SHP77 treated with DMSO at 0.1 percent for 48 hours (cell line): ENCODE data around the gene SLC10A2.
"Not testable (repeated sequence)": the region's sequence is repeated elsewhere in the genome, so short reads cannot be mapped to it uniquely, and the experiment has no call there.

Source experiments
- DNase-seq: peaks from one replicate; lab custom pipeline; 2025; lab: John Stamatoyannopoulos, UW

The SLC10A2 gene, protein sequence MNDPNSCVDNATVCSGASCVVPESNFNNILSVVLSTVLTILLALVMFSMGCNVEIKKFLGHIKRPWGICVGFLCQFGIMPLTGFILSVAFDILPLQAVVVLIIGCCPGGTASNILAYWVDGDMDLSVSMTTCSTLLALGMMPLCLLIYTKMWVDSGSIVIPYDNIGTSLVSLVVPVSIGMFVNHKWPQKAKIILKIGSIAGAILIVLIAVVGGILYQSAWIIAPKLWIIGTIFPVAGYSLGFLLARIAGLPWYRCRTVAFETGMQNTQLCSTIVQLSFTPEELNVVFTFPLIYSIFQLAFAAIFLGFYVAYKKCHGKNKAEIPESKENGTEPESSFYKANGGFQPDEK

DNA sequence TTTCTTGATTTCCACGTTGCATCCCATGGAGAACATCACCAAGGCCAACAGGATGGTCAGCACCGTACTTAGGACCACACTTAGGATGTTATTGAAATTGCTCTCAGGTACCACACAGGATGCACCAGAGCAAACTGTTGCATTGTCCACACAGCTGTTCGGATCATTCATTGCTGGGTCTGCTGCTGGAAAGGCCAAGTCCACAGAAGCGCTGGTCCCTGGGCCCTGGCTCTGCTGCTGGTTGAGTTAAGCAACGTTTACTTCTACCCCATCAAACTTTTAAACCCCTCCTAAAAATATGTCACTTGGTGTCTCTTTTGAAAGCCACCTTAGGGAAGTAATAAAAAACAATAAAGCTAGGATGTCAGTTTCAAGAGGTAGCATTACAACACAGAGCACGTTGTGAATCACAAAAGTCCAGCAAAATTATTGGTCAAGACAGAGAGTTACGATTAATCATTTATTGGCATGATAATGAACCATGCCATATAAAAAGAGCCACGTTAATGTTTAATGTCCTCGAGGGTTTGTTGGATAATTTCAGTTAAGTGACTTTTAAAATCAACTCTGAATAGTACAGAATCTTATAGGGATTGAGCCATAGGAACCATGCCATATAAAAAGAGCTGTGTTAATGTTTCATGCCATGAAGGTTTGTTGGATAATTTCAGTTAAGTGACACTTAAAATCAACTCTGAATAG, at the start of gene SLC10A2:
Gene SLC10A2 (minus strand): TSS at position 339 of the 702 bp plus-strand sequence. CDS start 168 bp downstream, at position 171.
- DNase-seq = no peak

GRCh38 chr13:103107580-103107979, 41.4 kb upstream of the SLC10A2 start:
- DNase-seq = no peak

- no peak for DNase-seq
Observed at GRCh38 chr13:103104340-103104739, 38.1 kb upstream of the SLC10A2 start.

DNA sequence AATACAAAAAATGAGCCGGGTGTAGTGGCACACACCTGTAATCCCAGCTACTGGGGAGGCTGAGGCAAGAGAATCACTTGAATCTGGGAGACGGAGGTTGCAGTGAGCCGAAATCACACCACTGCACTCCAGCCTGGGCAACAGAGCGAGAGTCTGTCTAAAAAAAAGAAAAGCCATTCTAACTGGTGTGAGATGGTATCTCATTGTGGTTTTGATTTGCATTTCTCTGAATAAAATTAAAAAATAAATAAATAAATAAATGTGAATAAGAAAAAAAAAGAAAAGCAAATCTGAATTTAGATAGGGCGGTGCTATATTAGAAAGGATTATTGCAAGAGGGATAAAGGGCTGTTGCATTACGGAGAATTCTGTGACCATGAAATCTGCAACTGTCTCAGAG, 37.2 kb upstream of the SLC10A2 start:
- DNase-seq = not testable (repeated sequence)

- no peak for DNase-seq
Observed at GRCh38 chr13:103102482-103102881, 36.3 kb upstream of the SLC10A2 start.

DNA sequence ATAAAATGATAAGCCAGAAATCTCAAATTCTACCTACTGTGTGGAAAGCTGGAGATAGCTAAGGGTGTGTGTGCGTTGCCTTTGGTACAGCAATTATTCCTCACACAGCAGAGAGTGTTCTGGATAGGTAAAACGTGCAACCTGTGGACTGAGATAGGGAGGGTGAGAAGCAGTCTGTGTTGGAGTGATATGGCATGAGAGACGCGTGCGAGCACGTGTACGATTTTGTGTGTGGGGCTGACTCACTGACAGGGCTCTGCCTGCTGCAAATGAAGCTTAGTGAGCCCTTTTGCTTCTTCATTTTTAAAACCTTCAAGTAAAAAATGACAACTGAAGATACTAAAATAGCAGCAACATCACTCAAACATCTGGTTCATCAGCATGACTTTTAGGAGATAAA, 35.7 kb upstream of the SLC10A2 start:
- DNase-seq = no peak

- DNase-seq = no peak
Observed at GRCh38 chr13:103101500-103101899, 35.3 kb upstream of the SLC10A2 start.

DNA sequence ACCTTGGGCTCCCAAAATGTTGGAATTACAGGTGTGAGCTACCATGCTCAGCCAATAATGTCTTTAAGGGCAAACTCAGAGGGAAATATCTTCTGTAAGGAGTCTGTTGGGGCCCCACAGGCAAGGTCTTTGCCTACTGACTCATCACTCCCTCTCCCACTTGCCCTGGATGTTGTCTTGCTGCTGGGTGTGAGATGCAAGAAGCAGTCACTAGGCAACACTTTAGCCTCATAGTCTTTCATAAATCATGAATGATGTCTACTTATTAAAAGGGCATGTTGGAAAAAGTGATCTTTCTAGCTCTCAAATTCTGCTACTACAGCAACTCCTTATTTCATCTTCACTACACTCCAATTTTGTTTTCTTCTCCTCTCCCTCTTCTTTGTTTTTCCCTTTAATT, 34.6 kb upstream of the SLC10A2 start:
- no peak for DNase-seq

DNA sequence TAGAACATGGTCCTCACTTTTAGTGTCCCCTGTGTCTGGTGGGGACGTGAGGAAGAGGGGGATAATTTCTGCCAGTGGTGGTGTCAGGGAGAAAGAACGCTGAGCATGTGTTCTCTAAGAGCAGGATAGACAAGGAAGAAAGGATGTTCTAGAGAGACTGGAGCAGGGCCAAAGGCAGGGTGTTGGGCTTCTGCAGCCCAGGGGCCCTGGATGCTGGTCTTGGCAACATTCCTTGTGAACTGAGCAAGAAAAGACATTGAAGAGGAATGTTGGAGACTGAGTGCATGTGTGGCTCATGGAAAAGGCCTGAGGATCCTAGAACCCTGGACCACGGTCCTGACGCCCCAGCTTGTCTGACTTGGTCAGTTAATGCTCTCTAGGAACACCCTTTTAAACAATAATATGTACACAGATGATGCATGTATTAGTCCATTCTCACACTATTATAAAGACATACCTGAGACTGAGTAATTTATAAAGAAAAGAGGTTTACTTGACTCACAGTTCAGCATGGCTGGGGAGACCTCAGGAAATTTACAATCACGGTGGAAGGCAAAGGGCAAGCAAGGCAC, 33.6 kb upstream of the SLC10A2 start:
- no peak for DNase-seq

- no peak for DNase-seq
Observed at GRCh38 chr13:103098535-103098934, 32.3 kb upstream of the SLC10A2 start.

GRCh38 chr13:103097366-103097928, 31.2 kb upstream of the SLC10A2 start:
- no peak for DNase-seq

DNA sequence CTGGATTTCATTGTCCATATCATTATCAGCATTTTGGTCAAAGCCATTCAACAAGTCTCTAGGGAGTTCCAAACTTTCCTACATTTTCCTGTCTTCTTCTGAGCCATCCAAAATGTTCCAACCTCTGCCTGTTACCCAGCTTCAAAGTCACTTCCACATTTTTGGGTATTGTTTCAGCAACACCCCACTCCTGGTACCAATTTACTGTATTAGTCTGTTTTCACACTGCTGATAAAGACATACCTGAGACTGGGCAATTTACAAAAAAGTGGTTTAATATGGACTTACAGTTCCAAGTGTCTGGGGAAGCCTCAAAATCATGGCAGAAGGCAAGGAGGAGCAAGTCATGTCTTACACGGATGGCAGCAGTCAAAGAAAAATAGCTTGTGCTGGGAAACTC, 27.4 kb upstream of the SLC10A2 start:
- not testable (repeated sequence) for DNase-seq

GRCh38 chr13:103087275-103087674, 21.1 kb upstream of the SLC10A2 start:
- DNase-seq = no peak

DNA sequence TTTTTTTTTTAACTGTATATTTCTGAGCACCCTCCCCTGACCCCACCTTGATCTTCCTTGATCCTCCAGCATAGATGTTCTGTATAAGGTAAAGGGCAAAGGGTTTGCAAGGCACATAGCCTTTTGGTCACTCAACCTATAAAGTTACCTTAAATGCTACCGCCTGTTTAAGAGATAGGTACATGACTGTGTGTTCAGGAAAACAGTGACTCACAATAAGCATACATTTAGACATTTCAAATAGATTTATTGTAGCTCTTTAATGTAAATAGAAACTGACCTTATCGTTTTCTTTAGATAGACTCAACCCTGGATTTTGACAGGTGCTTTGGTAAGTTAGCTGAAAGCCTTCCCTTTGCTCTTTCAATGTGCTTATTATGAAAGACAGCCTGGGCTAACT, 15.2 kb upstream of the SLC10A2 start:
- DNase-seq = no peak

- DNase-seq = no peak
Observed at GRCh38 chr13:103078158-103078557, 11.9 kb upstream of the SLC10A2 start.

DNA sequence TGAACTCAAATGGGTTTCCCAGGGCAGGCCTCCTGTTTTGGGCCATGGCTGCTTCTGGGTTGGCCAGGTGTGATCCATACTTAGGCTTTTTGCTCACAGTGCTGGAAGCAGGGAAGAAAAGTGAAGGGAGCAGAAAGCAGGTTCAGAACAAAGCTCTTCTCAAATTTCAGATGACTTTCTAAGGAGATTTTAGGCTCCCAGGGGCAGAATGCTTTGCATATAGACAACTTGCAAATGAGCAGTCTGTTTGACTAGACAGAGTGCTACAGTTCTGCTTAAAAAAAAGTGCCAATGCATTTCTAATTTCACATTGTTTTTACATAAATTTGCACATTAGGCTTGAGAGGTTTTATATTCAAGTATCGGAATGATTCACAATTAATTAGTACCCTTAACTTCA, 2.6 kb upstream of the SLC10A2 start:
- no peak for DNase-seq

GRCh38 chr13:103067751-103068555, 1.7 kb upstream of the SLC10A2 start:
- DNase-seq = no peak

DNA sequence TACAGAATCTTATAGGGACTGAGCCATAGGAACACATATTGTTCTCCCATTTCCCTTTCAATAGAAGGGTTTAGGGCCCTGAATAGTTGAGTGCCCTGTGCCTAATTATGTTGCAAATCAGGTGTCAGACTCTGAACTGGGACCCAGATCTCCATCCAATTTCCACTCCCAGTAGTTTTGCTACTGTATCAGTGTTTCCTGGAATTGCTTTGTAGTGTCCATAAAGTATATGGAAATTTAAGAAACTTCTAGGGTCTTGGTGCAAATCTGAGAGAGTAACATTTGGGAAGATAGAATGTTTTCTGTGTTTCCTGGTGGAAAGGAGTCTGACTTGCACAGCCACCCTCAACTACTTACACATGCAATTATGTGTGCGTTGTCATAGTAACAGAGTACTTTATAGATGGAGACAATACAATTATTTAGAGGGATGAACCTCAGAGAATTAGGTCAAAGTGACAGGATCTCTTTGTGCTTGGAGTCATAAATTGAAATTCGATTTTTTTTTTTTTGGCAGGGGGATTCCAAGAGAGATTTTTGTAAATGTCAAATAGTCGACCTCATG, 646 bp upstream of the SLC10A2 start:
- no peak for DNase-seq

DNA sequence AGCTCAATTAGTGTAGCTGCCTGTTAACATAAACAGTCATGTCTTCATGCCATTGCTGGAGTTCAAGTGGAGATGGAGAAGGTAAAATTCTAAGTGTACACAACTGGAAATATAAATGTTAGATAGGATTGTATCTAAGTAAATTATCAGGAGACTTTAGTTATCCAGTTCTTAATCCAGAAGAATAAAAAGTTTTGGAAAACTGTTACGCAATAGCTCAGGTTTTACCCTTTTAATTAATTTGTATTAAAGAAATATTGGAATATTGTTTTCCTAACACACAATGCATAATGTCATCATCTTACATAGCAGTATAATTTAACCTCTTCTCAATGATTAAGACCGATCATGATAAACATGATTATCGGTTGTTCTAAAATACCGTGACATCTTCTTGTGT, 2.8 kb downstream of the SLC10A2 start:
- DNase-seq = no peak

DNA sequence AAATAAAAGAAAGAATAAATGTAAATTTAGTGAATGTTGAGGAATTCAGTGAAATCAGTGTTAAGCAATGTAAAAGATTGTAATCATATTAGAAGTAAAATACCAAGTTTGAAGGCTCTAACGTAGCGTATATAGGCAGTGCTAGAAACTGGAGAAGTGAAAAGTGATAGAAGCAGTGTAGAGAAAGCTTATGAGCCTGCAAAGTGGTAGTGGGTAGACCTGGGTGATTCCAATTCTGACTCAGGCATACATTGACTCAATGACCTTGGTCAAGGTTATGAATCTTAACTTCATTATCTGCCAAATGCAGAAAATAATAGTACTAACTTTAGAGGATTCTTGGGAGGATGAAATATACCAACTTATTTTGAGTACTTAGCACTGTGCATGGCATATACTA, 4.1 kb downstream of the SLC10A2 start:
- no peak for DNase-seq

DNA sequence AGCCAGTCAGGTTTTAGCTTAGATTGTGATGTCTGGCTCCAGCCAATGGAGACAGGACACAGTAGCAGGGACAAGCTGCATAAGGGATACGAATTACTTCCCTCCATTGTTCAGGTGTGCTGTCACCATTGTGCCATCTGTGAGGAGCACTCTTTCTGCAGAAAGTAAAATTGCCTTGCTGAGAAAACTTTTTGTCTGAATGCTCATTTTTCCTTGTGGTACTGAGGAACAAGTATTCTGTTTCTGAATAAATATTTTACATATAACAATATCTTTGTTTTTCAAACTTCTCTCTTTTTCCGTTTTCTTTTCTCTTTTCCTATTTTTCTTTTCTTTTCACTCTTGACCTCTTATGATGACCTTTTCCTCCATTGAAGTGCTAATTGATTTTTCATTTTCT, 10.2 kb downstream of the SLC10A2 start:
- no peak for DNase-seq

GRCh38 chr13:103055166-103055565, 11.1 kb downstream of the SLC10A2 start:
- DNase-seq = no peak
